ENCODE results near the gene SLC40A1. TPM values are rescaled to one million over a fixed set of nuclear protein-coding genes. Genes with fewer than 3 reads are reported as not detected.

The SLC40A1 gene
- total RNA-seq, 2 donors from 2014 or later = 76.5 to 118 TPM

- no peaks in the 10 kb centered on the region for H3K9me3 ChIP-seq
- no peaks in the 10 kb centered on the region for H3K27me3 ChIP-seq (replicated peaks; ENCODE audit: insufficient read depth)
- no peak for DNase-seq (ENCODE audit: low spot score)
- no peak for ATAC-seq (ENCODE audit: insufficient number of reproducible peaks, low FRiP score, low read depth)
- H3K4me1 ChIP-seq (ENCODE audit: control insufficient read depth in 1 of 2, low read depth in 2 of 2) = peaks cover 0 to 43% of the 10 kb centered on the region in 2 donors
- H3K36me3 ChIP-seq = no peaks in the 10 kb centered on the region
- H3K4me3 ChIP-seq = peak overlapping the region; percentile 94
- no peak for TF ChIP-seq CTCF (IDR thresholded peaks at IDR 0.05)
- peak overlapping the region; percentile 90 to 92 for H3K27ac ChIP-seq
These were observed 1.7 kb upstream of the SLC40A1 start for GRCh38 chr2:189582140-189582808.

- H3K4me3 ChIP-seq = peak overlapping the region; percentile 94
- peak overlapping the region; percentile 90 to 92 for H3K27ac ChIP-seq
- H3K27me3 ChIP-seq (replicated peaks; ENCODE audit: insufficient read depth) = no peaks in the 10 kb centered on the region
- TF ChIP-seq CTCF (IDR thresholded peaks at IDR 0.05) = no peak
- no peak for ATAC-seq (ENCODE audit: insufficient number of reproducible peaks, low FRiP score, low read depth)
- H3K4me1 ChIP-seq (ENCODE audit: control insufficient read depth in 1 of 2, low read depth in 2 of 2) = peaks cover 0 to 50% of the 10 kb centered on the region in 2 donors
- DNase-seq (ENCODE audit: low spot score) = no peak
- H3K9me3 ChIP-seq = no peaks in the 10 kb centered on the region
- no peaks in the 10 kb centered on the region for H3K36me3 ChIP-seq
These were observed 961 bp upstream of the SLC40A1 start for GRCh38 chr2:189581354-189582139.

GRCh38 chr2:189580241-189580651 lies 340 bp downstream of the SLC40A1 start:
- no peak for TF ChIP-seq CTCF (IDR thresholded peaks at IDR 0.05)
- Histone ChIP-seq H3K36me3 (no peaks in the 10 kb centered on the region), H3K4me1 (ENCODE audit: control insufficient read depth in 1 of 2, low read depth in 2 of 2) (peaks cover 0 to 57% of the 10 kb centered on the region in 2 donors), H3K27ac (peak overlapping the region; percentile 90 to 92), H3K27me3 (replicated peaks; ENCODE audit: insufficient read depth) (no peaks in the 10 kb centered on the region), H3K4me3 (peak overlapping the region; percentile 94), H3K9me3 (no peaks in the 10 kb centered on the region)
- ATAC-seq (ENCODE audit: insufficient number of reproducible peaks, low FRiP score, low read depth) = no peak
- no peak for DNase-seq (ENCODE audit: low spot score)

GRCh38 chr2:189579585-189580186 lies 900 bp downstream of the SLC40A1 start:
- Histone ChIP-seq H3K27me3 (replicated peaks; ENCODE audit: insufficient read depth) (no peaks in the 10 kb centered on the region), H3K27ac (peak overlapping the region; percentile 90 to 92), H3K4me3 (peak overlapping the region; percentile 94), H3K9me3 (no peaks in the 10 kb centered on the region), H3K36me3 (peaks cover 3% of the 10 kb centered on the region), H3K4me1 (ENCODE audit: control insufficient read depth in 1 of 2, low read depth in 2 of 2) (peaks cover 3 to 57% of the 10 kb centered on the region in 2 donors)
- DNase-seq (ENCODE audit: low spot score) = no peak
- ATAC-seq (ENCODE audit: insufficient number of reproducible peaks, low FRiP score, low read depth) = no peak
- TF ChIP-seq CTCF (IDR thresholded peaks at IDR 0.05) = no peak
